B cell (primary cell): ENCODE data around the gene ST8SIA6.

ENCODE experiments used
- CTCF ChIP-seq: fragments of 200-600 bp; IDR thresholded peaks from one replicate; pipeline ENCODE4 v1.8.0; 2022; ENCODE audit warnings: antibody characterized with exemption, mild to moderate bottlenecking
- EZH2 ChIP-seq: IDR thresholded peaks from 2 replicates; pipeline ENCODE4 v1.6.1; 2012; ENCODE audit warnings: borderline replicate concordance, low read depth, mild to moderate bottlenecking, moderate library complexity, low read length; ENCODE audit not compliant: insufficient read depth, poor library complexity, severe bottlenecking

GRCh38 chr10:17386021-17386420 is 68.4 kb downstream of the ST8SIA6 start:
- no peak for TF ChIP-seq CTCF
- no peak for TF ChIP-seq EZH2
